ENCODE data around the gene KANSL1.

- TF ChIP-seq FOXP4 (CRISPR knock-in tag; IDR thresholded peaks at IDR 0.05; ENCODE audit: borderline replicate concordance) (no peak), HEY1 (CRISPR knock-in tag; IDR thresholded peaks at IDR 0.05; ENCODE audit: borderline replicate concordance) (no peak), NFIC (IDR thresholded peaks at IDR 0.05) (no peak), ZBTB26 (CRISPR knock-in tag; IDR thresholded peaks at IDR 0.05) (no peak)
Measured at GRCh38 chr17:46074540-46074939, 118.7 kb downstream of the KANSL1 start.

Measured in K562 (cell line).